NCI-H774 (cell line): ENCODE results near the gene PDPN.

ENCODE experiments used
- DNase-seq: peaks from one replicate; lab custom pipeline; 2025; lab: John Stamatoyannopoulos, UW

PDPN gene

DNA sequence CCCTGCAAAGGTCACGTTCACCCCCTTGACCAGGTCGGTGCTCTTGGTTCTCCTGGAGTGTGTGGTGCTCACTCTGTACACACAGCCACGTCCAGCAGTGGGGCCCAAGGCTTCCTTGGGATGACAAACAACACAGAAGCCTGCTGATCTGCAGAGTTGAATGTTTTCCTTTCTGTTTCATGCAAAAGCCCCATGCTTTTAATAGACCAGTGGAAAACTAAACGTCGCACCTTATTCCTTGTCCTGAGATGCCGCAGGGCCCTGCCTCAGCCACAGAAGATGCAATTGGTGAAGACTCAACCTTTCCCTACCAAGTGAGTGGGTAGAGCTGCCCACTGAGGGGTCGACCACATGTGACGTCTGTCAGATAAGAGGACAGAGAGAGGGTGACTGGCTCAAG, 5.8 kb upstream of the PDPN start:
- no peak for DNase-seq

DNA sequence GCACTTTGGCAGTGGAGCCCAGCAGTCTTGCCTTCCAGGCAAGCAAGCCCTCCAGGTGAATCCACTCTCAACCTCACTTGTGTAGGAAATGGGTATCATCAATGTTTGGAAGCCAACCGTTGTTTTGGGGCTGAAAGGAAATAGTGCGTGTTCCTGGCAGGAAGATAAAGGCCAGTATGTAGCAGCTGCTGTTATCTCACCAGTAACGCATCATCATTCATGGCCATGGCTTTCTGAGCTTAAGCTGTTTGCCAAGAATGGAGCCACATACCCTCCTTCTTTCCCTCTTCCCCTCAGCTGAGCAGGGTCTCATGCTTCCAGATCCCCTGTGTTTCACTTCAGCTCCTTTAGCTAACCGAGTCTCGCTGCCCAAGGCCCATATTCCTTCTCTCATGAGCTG, 2.2 kb upstream of the PDPN start:
- DNase-seq: no peak

DNA sequence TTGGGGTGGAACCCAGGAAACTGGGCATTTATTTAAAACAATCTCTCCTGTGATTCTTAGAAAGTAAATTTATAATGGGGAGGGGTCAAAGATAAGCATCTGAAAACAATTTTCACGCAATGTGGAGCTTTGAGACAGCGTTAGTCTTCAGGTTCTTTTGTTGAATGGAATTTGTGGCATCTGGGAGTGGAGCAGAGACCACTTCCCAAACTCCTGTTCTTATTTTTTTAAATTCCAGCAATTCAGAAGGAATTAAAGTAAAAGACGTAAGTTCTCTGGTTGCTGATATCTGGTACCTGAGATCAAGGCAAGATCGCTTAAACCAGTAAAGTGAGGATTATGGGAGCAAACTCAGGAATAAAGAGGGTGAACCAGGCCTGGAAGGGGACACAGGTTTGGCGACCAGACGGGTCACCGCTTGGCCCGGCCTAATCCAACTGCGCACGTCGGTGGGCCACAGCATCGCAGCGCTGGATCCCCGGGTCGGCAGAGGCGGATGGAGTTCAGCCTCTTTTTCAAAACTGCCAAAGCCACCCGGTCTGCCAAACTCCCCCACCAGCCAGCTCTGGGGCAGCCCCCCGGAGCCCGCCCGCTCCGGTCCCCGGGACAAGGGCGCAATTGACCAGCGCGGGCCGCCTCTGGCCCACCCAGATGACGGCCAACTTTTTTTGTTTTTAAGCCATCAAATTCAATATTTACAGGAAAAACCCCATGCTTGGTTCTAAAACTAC, 754 bp upstream of the PDPN start:
- no peak for DNase-seq

DNA sequence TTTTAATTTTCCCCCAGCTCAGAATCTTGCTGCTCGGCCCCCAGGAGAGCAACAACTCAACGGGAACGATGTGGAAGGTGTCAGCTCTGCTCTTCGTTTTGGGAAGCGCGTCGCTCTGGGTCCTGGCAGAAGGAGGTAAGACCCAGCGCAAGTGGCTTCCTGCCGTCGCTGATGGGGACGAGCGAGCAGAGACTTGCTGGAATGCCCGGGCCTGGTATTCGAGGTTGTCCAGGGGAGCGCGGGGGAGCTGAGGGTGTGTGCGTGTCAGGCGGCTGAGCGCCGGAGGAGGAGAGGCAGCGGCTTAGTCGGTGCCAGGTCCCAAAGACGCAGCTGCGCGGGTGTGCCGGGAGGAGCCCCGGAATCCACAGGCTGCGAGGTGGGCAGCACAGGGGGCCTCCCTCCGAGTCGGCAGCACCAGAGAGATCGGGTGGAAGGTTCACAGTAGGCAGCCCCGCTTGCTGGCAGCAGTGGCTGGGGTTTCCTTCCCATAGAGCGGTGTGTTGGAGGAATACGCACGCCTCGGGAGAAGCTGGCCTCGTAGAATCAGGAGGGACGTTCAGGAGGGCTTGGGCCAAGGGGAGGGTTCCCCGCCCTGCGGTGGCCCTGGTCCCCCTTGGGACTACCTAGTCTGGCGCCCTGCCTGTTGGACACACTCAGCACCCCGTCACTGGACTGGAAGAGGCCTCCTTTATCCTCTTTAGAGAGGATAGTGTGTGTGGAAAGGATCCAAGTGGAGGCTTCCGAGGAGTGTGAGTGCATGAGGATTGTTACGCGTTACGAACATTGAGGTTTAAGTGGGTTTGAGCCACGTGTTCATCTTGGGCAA, 547 bp downstream of the PDPN start:
- no peak for DNase-seq

DNA sequence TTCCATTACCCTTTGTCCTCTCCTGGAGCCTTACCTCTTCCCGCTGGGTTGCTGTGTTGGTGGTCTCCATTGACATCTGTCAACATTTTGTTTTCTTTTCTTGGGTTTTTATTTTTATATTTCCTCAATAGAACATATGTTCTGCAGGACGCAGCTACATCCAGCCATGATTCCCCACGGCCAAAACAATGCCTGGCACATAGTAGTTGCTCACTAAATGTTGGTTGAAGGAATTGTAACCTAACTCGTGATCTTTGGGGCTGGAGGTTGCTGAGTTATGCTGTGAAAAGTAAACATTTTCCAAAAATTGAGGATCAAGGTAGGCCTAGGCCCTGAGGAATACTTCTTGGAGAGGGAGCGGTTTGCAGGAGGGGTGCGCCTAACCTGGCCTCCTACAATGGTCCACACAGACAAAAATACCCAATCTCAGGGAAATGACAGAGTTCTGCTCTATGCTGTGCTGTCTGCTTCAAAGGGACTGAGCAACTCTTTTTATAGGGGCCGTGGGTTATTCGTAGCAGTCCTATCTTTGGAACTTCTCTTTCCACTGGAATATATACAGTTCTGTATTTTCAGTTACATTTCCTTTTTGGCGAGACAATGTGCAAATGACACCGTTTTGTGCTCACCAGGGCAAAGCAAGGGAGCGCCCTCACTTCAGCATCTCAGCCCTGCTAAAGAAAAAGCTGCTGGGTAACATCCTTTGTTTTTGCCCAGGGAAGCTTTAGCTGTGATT, 1.4 kb downstream of the PDPN start:
- DNase-seq: no peak

DNA sequence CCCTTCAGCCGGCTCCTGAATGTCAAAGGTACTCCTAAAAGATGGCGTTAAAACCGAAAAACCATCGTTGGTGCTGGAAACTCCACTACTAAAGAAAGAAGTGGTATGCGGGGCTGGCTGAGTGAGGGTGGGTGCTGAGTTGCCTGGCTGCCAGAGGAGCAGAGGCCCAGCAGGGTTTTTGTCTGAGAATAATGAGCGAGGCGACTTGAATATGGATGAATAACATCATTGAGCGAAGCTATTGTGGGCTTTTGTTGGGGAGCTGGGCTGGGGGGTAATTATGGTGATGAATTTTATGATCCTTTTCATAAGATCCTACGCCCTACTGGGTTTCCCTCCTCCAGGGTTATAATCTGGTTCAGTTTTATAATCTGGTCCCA, 2.0 kb downstream of the PDPN start:
- DNase-seq: no peak

DNA sequence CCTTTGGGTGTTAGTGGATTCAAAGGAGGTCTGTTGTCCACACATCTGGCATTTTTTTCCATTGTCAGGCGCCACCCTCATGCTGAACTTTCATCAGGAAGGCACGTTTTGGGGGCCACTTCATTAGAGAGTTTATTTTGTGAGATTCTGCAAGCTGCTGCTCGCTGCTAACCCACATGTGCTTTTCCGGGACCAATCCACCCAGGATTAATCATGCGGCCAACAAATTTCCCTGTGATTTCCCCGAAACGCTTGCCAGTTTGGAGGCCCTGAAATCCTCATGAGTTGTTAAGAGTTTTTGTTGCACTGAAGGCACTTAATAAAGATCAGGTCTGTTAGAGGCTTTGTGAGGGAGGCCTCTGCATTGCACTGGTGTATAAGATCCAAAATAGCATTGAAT, 2.4 kb downstream of the PDPN start:
- no peak for DNase-seq

DNA sequence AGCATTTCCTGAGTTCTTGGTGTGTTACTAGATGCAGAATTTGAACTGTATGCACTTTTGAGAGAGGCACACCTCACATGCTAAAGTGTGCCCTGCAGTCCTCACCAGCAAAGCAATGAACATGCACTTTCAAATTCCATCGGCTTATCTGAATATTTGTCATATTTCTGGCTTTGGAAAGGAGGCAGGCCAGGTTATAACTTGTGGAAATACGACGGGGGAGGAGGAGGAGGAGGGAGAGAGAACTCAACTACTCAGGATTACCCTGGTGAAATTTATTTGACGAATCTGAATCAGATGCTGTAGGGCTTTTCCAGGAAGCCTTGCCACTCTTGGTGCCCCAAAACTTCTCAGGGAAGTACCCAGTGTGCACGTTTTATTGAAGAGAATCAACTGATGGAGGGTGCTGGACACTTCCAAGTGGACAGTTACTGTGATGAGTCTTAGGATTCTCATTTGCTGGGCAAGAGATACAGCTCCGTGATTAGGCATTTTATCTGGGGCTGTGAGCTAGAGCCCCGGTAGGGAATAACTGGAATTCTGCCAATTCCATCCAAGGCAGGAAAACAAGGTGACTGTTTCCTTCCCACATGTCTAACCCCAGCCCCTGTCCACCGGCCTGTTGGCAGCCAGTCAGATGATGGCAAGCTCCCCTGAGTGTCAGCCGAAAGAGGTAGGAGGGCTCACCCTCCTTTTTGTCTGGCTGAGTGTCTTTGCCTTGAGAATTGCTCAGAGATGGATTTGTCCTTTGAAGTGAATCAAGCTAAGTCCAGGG, 3.8 kb downstream of the PDPN start:
- no peak for DNase-seq

DNA sequence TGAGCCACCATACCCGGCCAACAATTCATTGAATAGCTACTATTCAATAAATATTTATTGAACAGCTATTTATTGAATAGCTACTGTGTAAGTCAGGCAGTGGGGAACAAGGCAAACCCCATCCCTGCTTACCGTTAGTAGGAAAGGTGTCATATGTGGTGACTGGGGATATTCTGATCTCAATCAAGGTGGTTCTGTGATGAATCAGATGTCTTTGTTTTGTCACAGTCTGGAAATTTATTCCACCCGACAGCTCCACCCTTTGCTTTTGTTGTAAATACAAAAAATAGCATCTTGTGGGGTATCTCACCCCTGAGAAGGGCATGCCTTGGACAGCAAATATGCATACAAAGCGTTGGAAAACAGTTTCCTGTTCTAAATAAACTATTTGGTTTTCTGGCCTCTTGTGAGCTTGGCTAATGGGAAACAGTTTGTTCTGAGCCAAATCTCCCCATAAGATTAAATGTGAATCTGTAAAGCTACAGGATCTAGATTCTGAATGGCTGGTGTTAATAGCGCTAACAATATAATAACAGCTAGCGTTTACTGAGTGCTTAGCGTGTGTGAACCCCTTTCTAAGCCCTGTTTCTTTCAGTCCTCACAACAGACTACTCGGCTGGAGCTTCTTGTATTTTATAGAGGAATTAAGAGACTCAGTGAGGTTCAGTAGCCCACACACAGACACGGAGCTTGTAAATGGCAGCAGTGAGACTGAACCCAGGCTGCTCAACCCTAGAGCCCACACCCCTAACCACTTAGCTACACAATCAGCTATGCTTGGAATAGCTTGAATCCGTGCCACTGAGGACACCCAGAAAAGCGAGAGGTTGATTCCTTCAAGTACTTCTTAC, 5.5 kb downstream of the PDPN start:
- DNase-seq: no peak

DNA sequence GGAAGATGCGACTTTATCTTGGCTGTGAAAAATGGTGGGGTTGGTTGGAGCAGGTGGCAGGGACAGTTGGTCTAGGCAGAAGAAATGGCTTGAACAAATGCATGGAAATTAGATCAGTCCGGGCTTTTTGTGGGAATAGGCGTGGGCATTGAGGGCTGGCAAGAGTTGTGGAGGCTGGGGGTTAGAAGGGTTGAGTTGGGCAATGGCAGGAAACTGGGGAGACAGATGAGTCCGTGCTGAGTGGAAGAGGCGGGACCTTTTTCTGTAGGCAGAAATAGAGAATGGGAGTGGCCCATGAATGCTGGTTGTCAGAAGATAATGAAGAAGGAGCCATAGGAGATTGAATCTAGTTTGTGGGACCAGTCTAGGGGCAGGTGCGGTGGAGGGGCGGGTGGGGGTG, 6.9 kb downstream of the PDPN start:
- no peak for DNase-seq

DNA sequence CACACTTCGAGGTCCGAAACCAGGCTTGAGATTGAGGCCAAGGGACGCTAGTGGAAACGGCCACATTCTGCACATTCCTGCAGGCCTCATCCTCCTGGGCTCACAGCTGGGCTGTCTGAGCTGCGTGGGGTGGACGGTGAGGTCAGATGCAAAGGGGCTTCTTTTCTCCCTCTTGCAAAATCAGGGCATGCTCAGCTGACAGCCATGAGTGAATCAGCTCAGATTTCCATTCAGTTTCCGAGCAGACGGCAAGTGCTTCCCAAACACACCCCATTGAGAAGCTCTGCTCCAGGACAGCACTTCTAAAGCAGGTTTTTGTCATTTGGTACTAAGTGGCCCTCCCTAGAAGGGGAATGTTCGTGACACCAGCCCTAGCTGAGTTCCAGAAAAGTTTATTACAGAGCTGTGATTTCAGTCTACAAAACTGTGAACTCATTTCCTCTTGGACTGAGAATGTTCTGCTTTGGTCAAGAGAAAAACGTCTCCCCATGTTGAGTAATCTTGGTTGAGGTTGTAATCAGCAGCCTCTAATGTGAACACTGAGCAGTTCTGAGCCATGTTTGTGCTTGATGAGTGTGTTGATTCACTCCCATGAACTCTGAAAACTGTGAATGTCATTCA, 10.0 kb downstream of the PDPN start:
- no peak for DNase-seq

DNA sequence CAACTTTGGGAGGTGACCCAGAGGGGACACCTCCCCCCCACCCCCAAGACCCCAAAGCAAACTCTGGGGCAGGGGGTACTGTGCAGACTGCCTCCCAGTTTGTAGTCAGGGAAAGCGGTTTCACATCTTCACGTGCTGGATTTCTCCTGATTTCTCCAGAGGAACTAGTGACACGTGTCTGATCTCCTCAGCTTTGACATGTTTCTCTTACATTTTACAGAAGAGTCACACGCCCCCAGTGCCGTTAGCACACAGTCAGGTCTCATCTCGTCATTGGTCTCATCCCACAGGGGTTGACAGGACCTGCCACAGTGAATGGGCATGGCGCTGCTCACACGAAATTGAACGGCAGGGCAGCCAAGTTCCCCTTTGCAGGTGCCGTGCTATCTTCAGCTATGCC, 11.8 kb downstream of the PDPN start:
- no peak for DNase-seq

DNA sequence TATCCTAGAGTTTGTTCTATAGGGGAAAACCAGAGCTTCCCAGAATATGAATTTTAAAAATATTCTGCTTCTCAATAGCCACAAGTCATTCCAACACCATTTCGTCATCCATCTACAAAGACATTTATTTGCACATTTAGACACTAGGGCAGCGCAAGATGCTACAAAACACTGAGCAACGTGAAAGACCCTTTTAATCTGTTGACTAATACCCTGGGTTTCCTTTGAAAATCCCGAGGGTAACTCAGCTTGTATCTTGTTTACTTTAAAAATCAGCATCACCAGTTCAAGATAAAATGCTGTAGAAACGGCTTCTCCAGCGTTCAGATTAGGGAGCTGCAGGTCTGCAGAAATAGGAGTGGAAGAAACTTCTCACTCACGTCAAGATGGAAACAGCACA, 13.5 kb downstream of the PDPN start:
- no peak for DNase-seq

DNA sequence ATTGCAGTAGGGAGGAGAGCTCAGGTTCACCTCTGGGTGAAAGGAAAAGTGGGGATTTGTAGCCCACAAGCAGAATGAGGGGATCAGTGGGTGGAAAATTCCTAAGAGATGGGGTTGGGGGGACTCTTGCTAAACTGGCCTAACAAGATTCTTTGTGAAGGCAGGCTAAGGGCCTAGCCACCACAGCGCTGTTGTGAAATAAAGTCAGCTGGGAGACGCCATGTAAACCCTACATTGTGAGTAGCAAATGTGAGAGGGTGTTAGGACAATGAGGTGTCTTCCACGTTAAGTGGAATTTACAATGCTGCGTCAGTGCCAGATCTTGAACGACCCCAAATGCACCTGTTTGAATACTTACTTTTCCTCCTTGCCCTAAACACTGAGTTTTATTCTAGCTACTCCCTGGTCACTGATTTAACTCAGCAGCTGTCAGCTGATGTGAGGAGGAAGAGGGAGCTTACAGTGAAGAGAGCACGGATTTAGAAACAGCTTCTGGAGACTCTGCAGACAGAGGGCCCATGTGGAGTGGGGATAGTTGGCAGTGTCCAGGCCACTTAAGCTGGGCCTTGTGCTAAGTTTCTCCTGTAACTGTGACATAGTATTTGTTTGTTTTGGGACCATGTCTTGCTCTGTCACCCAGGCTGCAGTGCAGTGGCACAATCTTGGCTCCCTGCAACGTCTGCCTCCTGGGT, 17.3 kb downstream of the PDPN start:
- DNase-seq: no peak

DNA sequence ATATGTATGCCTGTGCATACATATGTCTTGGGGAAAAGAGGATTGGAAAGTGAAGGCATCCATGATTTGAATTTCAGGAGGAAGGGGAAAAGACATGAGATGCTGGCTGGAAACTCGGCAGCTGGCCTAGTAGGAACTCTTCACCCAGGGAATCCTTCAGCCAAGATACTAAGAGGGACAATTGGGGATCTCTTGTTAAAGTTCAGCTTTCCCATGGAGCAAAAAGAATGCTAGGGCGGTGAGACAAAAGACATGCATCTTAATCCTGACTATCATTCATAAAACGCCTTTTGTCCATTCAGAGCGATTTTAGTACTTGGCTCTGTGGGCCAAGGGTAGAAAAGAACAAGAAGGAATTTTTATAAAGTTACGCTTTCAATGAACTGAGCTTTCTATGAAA, 20.5 kb downstream of the PDPN start:
- no peak for DNase-seq

DNA sequence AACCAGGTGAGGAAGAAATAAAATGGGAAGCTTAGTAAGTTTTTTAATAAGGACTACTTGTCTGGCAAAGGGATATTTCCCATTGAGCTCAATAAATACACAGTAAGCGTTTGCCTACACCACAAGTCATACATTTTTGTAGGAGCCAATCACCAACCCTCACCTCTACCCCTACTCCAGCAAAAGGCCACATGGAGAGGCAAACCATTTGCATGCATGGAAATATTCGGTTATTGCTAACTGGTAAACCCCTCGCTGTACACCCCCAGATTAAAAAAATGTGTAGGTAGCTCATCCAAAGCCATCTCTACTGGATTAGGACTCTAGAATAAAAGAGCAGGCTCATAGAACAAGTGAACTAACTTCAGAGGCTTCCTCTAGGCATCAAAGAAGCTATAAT, 21.1 kb downstream of the PDPN start:
- no peak for DNase-seq

DNA sequence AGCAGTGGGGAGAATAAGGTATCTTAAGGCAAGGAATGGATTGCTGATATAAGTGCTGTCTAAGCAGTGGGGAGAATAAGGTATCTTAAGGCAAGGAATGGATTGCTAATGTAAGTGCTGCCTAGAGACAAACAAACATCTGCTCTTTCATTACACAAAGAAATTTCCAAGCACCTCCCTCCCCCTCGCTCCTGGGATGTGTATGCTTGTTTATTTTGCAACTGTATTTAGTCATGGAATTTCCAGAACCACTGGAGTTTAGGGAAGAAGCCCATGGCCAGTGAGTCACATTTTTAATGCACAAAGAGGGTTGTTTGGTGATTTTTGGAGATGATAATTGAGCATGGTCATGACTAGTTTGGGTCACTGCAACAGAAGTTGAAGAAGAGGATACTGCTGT, 21.5 kb downstream of the PDPN start:
- no peak for DNase-seq

DNA sequence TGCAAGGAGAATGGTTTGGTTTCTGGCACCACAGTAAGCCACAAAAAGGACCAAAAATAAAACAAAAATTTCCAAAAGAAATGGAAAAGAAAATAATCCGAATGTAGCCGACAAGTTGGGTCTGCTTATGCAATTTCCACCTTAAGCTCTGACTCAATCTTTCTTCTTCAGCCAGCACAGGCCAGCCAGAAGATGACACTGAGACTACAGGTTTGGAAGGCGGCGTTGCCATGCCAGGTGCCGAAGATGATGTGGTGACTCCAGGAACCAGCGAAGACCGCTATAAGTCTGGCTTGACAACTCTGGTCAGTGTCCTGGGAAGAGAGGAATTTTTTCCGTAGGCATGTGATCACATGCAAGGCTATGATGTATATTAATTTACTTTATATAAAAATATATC, 23.4 kb downstream of the PDPN start:
- no peak for DNase-seq

DNA sequence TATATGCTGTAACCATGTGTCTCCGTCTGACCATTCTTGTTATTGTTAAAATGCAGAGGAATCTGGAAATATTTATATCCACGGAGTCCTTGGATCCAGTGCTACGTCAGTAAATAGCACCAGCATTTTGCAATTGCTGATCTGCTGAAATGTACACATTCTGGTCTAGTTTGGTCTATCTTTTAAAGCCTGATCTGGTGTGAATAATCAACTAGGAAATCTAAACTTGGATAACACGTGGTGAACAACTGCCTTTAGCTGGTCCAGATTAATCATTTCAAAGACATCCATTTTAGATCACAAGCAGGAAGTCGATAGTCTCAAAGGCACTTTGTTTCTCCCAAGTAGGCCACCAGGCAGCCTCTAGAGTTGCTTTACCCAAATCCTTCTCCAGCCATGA, 32.6 kb downstream of the PDPN start:
- DNase-seq: no peak

DNA sequence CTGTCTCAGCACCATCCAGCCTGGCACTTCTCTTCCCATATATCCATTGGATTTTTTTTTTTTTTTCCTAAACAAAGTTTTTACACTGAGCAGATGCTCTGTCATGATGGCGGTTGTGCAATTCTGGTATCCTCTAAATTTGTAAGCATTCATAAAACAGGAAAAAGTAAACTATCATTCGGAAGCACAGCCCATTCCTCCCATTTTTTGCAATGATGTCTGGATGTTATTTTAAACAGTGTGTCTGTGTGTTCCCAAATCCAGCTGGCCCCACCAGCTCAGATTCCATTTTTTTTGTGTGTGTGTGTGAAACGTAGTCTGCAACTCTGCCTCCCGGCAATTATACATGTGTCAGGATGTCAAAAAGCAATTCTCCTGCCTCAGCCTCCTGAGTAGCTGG, 33.5 kb downstream of the PDPN start:
- DNase-seq: no peak
